ENCODE results near the gene ERC2.
"Not testable (repeated sequence)": the region's sequence is repeated elsewhere in the genome, so short reads cannot be mapped to it uniquely, and the experiment has no call there.

ERC2 gene

DNA sequence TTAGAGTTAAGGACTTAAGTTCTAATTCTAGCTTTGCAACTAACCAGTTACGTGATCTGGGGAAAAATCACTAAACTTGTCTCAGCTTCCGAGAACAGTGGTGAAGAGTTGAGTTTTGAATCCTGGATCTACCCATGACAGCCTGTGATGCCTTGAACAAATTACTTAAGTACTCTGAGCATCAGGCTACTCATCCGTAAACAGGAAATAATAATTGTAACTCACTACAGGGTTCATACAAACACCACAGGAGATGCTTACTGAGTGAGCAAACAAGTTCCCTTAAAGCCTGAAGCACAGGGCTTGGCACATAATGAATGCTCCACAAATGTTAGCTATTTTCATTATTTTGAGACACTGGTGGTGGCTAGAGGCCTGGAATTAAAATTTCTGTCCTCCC, 158.8 kb downstream of the ERC2 start:
- no peak for DNase-seq (ENCODE audit: low read depth in 2 of 2)

DNA sequence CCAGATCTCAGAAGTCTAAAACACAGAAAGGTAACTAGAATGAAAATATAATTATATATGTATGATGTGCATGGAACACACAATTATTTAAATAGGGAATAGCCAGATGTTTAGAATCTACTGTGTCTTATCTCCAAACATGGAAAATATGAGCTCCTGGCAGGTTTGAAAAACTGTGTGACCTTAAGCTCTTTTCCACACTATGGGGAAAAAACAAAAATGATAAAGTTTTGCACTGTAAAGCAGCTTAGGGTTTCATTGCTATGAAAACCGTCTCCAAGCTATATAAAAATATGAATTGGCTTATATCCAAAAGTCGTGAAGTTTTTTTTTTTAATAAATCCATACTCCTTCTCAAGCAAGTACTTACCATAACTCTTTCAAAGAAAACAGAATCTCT, 159.8 kb downstream of the ERC2 start:
- no peak for DNase-seq (ENCODE audit: low read depth in 2 of 2)

DNA sequence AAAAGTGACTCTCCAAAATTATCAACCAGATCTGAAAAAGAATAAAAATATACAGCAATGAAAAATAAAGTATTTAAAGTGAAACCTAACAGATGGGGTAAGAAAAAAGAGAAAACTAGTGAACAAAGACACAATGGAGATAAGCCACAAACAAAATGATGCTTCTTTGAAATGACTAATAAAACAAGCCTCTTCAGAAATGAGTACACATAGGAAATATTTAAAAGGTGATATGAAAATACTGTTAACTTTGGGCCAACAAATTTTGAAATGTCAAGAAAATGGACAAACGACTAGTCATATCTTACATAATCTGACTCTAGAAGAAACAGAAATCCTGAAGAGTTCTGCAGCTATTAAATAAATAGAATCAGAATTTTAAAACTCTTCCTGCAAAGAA, 164.2 kb downstream of the ERC2 start:
- no peak for DNase-seq (ENCODE audit: low read depth in 2 of 2)

DNA sequence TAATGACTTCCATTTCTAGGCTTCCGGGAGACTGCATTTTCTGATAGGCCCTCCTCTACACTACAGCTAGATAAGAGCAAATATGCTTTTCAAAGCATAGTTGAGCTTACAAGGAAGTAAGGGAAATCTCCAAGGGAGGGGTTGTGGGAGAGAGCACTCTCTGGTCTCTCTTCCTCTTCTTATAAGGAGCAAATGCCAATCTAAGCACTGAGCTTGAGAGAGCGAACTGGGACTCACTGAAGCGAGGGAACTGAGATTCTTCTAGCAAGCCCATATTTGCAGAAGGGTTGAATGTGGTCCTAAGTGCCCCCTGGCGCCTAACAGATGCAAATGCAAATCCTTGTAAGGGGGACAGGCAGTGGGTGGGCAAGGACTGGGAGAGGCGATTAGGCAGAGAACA, 164.8 kb downstream of the ERC2 start:
- no peak for DNase-seq (ENCODE audit: low read depth in 2 of 2)

DNA sequence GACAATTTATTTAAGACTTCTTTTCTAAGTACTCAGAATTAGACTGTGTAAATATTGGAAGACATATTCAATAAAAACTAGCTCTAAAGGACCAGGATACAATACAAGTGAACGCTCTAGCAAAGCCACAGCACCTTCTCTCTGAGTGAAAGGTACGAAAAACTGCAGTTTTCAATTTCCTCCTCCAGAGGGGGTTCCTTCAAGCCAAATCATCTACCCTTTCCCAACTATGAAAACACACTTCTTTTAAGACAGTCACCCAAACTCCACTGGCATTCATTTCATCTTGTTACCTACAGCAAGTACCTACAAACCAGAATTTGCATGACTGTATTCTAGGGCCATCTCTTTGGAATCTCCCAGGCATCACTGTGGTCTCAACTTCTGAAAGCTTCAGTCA, 165.8 kb downstream of the ERC2 start:
- DNase-seq (ENCODE audit: low read depth in 2 of 2) = no peak

DNA sequence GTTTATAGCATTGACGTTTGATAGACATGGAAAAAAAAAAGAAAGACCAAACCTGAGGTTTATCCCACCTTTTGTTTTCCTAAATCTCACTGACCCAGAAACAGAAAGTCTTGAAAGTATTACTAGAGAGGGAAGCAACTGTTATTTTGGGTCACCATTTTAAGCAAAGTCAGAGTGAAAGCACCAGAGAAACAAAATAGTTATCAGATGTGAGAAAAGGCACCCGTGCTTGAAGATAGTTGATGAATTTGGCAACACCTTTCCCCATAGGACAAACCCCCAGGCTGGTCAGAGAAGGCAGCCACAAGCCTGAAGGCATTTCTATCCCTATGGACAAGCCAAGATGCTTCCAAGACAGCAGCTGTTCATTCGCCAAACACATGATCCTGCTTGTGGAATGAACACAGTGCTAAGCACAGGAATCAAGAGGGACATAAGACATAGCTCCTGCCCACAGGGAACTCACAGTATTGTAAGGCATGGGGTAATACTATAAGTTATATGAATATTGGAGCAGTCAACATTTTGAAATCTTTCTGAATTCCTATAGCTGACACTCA, 170.9 kb downstream of the ERC2 start:
- DNase-seq (ENCODE audit: low read depth in 2 of 2) = no peak

DNA sequence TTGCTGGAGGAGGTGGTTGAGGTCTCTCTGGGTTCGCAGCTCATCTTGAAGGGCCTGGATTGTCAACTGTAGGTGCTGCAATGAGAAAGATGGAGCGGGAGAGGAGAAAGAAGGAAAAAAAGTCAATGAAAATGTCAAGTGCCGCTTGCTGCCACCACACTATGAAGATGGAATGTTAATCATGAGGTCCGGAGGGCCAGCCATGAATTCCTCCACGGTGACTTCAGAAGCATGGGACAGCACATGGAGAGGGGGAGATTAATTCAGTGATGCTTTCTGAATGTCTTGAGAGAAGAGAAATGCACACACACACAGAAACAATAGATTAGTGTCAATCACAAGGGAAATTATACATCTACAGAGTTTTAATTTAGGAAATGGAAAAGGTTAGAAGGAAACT, 171.9 kb downstream of the ERC2 start:
- no peak for DNase-seq (ENCODE audit: low read depth in 2 of 2)

DNA sequence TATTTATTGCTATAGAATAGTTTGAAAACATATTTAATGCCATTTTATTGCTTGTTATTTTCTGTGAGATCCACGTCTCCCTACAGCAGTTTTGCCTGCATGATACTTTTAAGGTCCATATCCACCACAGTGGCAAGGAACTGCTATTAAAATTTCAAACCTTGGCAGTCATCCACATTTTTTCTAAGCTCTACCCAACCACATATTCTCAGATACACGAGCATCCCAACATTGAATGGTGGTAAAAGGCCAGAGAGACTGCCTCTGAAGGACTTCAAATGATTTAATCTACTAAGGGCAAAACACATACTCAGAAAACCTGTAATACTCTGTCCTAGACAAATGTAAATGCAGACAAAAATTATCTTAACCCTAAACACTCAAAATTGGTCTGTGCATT, 173.1 kb downstream of the ERC2 start:
- DNase-seq (ENCODE audit: low read depth in 2 of 2) = no peak

DNA sequence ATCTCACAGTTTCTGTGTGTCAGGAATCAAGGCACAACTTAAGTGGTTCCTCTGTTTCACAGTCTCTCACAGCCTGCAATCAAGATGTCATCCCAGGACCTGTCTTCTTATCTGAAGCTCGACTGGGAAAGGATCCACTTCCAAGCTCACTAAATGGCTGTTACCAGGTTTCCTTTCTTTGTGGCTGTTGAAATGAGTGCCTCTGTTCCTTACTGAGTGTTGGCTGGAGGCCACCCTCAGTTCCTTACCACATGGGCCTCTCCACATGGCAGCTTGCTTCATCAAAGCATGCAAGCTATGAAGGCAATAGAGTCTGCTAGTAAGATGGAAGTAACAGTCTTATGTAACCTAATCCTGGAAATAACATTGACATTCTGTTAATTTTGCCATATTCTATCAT, 174.0 kb downstream of the ERC2 start:
- no peak for DNase-seq (ENCODE audit: low read depth in 2 of 2)

DNA sequence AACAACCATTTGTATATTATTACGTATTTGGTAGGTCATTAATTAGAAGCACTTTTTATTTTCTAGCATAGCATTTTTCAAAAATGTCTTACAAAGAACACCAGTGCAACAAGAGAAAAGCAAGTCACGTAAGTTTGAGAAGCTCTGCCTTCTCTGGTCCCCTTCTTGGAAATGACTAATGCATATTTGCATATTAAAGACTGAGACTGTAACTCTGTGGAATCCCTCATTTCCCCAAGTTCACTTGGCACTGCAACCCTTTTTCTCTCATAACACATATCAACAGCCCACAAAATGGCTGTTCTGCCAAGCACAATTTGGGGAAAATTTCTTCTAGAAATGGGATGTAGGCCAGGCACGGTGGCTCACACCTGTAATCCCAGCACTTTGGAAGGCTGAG, 176.3 kb downstream of the ERC2 start:
- no peak for DNase-seq (ENCODE audit: low read depth in 2 of 2)

DNA sequence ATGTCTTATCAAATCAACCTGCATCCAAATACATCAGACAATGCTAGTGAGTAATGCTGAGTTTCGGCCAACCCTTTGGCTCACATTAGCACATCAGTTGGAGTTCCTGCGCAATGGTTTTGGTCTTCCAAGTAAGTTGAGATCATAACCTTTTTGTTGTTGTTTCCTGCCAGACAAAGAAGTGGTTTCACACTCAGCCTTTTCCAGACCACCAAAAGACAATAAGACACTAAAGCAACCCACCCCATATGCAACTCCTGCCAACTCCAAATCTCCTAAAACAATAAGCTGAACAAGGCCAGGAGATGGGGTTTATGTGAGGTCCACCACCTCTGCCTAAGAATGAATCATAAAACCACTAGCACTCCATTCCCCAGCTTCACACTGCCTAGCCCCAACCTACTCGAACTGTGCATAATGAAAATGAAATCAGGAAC, 177.0 kb downstream of the ERC2 start:
- DNase-seq (ENCODE audit: low read depth in 2 of 2) = no peak

DNA sequence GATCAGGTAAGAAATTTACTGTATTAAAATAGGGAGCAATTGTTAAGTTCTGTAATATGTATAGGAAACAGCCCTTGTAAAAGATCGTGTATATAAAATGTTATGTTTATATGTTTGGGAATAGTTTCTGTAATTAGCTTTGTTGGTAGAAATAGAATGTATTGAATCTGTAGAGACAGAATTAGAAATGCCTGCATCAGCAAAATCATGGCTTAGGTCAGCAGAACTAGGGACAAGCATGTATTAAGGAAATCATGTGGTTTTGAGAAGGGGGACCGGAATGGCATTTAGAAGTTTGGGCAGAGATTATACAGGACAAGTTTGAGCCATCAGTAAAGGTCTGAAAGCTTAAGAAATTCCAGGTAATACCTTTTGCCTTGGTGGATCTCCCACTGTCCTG, 177.9 kb downstream of the ERC2 start:
- DNase-seq (ENCODE audit: low read depth in 2 of 2) = no peak

DNA sequence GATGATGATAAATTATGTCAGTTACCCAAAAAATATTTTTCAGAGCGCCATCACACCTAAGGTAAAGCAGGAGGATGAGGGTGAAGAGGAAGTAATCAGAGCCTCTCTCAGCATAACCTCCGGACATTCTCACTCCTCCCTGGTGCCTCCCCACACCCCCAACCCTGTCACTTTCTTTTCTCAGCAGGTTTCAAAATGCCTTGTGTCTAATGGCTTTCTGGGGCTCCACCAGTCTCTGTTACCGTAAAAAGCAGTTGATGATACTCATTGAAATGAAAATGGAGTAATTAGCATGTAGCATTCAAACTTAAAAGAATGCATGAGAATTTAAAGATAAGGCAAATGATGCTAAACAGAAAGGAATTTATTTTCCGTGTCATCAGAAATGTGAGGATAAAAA, 180.0 kb downstream of the ERC2 start:
- DNase-seq (ENCODE audit: low read depth in 2 of 2) = no peak

DNA sequence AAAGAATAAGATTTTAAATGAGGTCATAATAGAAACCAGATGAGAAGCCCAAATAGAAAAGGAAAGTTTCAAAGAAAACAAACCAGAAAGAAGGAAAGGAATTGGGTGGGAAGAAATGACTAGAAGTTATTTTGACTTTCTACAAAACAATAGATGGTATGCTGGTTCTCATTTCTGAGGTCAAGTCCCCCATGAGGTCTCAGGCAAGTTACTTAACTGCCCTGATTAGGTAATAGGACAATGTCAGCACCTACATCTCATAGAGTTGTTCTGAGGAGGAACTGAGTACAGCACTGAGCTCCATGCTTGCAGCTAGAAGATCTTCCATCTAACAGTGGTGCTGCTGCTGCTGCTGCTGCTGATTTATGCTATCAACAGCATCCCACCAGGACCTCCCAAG, 185.9 kb downstream of the ERC2 start:
- DNase-seq (ENCODE audit: low read depth in 2 of 2) = no peak

DNA sequence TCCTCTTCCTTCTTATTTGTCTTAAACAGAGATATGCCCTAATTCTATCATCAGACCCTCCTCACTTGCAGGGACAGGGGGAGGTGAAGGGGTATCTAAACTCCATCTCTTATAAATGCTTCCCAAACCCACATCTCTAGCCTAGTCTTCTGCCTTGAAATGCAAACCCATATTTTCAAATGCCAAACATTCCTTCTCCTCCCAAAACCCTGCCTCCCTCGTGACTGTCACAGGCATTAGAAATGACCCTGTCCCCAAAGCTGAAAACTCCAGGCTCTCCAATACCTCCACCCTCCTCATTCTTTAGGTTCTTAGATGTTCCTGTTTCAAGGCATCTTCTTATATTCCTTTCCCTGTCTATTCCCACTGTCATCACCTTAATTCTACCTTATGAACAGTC, 191.0 kb downstream of the ERC2 start:
- DNase-seq (ENCODE audit: low read depth in 2 of 2) = no peak

DNA sequence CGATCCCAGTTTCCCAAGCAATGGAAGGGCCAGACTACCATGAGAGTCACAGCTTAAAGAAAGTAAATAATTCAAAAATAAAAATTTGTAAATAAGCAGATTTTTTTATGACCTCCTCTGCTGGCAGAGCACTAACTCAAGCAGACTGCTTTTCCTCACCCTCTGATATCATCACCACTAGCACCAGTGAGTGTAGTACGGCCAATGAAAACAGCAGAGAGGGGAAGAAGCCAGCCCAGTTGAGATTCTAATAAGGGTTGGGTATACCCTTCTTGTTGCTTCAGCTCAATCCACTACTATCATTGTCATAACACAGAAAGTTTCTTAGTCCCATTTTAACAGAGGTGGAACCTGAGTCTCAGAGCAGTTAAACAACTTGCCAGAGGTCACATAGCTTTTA, 193.1 kb downstream of the ERC2 start:
- no peak for DNase-seq (ENCODE audit: low read depth in 2 of 2)

DNA sequence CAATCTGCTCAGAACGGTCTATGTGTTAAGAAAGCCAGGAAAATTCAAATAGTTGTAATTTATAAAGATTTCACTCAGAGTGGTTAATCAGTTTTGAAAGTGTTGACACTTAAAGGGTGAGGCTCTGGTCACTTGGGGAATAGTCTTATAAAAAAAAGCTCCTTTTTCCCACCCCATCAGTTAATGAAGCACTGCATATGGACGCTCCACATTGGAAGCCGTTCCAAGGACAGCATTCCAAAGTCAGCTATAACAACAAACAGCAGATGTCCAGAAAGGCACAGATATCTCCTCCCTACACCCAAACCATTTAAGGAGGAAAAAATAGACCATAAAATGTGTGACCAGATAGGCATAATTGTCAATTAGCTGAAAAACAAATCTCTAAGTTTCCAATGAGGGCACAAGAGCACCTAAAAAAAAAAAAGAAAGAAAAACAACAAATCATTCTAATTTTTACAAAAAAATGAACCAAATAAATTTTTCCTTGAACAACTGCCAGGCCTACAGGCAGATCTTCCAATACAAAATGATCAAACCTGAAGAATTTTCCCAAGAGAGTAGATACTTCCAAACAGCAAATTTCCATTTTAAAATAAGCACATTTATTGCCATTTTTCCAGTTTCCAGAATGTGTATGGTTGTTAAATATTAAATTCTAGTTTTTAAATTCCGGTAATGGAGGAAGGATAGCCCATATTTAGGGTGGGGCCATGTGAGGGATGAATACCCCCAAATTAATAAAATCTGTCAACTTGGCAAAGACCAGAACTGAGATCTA, 198.3 kb downstream of the ERC2 start:
- no peak for DNase-seq (ENCODE audit: low read depth in 2 of 2)

DNA sequence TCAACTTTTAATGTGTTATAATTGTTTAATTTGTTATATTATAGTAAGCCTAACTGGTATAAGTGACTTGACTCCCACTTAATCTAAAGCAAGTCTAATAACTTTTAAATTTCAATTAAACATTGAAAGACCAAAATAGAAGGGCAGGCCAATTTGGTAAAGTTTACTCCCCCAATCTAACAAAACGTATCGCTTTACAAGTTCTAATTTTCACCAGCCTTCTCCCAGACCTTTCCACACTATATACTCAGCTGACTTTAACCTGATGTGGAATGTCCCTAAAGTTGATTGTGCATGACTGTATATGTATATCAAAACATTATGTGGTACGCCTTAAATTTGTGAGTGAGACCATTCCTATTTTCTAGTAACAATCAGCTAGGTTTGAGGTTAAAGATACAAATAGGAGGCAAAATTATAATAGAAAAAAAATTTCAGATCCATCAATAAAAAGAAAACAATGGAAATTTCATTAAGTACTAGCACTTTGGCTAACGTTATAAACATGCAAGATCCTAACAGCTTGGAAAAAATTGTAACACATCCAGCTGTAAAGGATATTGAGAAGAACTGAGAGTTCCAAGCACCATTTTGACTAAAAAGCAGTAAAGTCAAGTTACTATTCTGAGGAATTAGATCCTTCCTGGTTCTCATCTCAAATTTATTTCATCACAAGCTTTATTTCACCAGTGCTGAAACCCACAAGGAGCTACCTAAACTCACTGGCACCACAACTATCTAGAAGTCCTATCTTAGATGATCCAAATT, 199.5 kb downstream of the ERC2 start:
- no peak for DNase-seq (ENCODE audit: low read depth in 2 of 2)

DNA sequence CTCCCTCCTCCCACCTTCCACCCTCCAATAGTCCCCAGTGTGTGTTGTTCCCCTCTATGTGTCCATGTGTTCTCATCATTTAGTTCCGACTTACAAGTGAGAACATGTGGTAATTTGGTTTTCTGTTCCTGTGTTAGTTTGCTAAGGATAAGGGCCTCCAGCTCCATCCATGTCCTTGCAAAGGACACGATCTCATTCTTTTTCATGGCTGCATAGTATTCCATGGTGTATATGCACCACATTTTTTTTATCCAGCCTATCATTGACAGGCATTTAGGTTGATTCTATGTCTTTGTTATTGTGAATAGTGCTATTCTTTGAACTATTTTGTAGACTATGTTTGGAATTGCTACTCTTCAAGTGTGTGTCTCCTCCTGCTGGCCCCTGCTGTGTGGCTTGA, 206.4 kb downstream of the ERC2 start:
- not testable (repeated sequence) for DNase-seq (ENCODE audit: low read depth in 2 of 2)

DNA sequence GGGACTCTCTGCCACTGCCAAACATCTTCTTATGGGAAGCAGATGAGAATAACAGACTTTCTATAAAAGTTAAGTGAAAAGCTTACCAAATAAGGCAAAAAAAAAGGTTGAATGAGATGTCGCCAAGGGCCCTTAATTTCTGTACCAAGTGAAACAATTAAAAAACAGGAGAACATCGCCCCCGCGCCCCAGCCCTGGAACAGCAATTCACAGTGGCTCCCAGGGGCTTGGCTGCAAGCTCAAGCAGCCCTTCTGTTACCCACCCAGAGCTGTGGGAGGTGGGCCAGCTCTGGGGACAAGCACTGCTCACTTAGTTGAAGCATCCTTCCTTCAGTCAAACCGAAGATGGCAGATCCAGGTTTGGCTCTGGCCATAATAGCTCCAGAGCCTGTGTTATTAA, 208.0 kb downstream of the ERC2 start:
- DNase-seq (ENCODE audit: low read depth in 2 of 2) = no peak

DNA sequence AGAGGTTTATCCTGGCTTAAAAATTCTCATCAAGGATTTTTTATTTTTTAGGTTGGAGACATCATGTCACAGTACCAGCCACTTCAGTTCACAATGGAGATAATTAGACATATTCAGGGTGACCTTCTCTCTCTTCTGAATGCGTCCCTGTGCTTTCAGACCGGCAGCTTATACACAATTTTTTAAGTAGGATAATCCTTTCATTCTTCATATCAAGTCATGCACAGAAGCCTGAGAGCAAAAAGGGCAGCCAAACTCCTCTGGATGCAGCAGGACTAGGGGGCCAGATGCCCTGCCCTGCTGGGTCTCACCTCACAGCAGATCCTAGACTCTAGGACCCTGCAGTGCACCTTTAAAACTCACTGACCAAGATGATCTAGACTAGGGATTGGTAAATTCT, 210.4 kb downstream of the ERC2 start:
- DNase-seq (ENCODE audit: low read depth in 2 of 2) = no peak

DNA sequence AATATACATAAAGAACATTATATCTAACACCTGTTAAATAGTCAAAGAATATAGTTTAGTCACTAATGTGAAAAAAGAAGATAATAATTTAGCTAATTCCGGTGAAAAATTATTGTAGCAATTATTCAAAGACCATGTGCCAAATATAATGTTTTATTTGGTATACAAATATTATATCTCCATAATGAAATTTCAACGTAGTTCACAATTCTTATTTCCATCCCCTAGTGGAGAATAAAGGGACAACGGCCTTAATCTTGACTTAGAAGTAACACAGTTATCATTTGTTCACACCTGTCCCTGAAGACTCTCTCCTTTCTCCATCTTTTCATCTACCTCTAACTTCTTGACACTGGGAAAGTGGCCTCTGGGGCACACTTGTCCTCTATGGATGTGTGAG, 213.4 kb downstream of the ERC2 start:
- no peak for DNase-seq (ENCODE audit: low read depth in 2 of 2)

All from stimulated activated CD4-positive, alpha-beta T cell treated with anti-CD3 and anti-CD28 coated beads, Interleukin-1b, Interleukin-23, amount 100 ng/mL, for 4 hours (primary cell).